GM23338 (cell line): ENCODE data around the gene LYVE1.

Source experiments
- CREB1 ChIP-seq: fragments of 250-450 bp; sonication (Bioruptor Pico); IDR thresholded peaks from 2 replicates; pipeline ENCODE4 v1.5.0; 2020; ENCODE audit warnings: low read depth, mild to moderate bottlenecking, moderate library complexity
- CTCF ChIP-seq, 2 experiments: fragments of 200-600 bp in 1 of 2; sonication (generic) in 1 of 2; conservative IDR thresholded peaks; 2 replicates each; pipeline versions ENCODE4 v1.5.1 to v1.6.1; 2016 to 2017; ENCODE audit warnings: antibody characterized with exemption in 2 of 2, low read depth in 2 of 2, mild to moderate bottlenecking in 2 of 2, moderate library complexity in 1 of 2
- ETS1 ChIP-seq: IDR thresholded peaks from 2 replicates; pipeline ENCODE4 v1.6.1; 2016; ENCODE audit warnings: antibody characterized with exemption
- EZH2 ChIP-seq: fragments of 200-600 bp; sonication (generic); IDR thresholded peaks from one replicate; pipeline ENCODE4 v1.8.0; 2017; ENCODE audit warnings: antibody characterized with exemption, mild to moderate bottlenecking, low read depth; ENCODE audit not compliant: unreplicated experiment
- EZH2phosphoT487 ChIP-seq: fragments of 200-600 bp; sonication (generic); IDR thresholded peaks from one replicate; pipeline ENCODE4 v1.8.1; 2018; ENCODE audit warnings: antibody characterized with exemption; ENCODE audit not compliant: unreplicated experiment
- JUNB ChIP-seq: IDR thresholded peaks from one replicate; pipeline ENCODE4 v1.6.1; 2016; ENCODE audit warnings: antibody characterized with exemption; ENCODE audit not compliant: unreplicated experiment
- NANOG ChIP-seq: IDR thresholded peaks from 2 replicates; pipeline ENCODE4 v1.6.1; 2016; ENCODE audit warnings: antibody characterized with exemption, borderline replicate concordance
- POLR2AphosphoS5 ChIP-seq: IDR thresholded peaks from 2 replicates; pipeline ENCODE4 v1.6.1; 2016; ENCODE audit warnings: antibody characterized with exemption, low read depth
- REST ChIP-seq: IDR thresholded peaks from one replicate; pipeline ENCODE4 v1.6.1; 2018; ENCODE audit warnings: antibody characterized with exemption; ENCODE audit not compliant: unreplicated experiment
- STAT1 ChIP-seq: IDR thresholded peaks from one replicate; pipeline ENCODE4 v1.6.1; 2016; ENCODE audit warnings: antibody characterized with exemption; ENCODE audit not compliant: unreplicated experiment
- ZNF114 ChIP-seq: fragments of 250-450 bp; sonication (Bioruptor Pico); IDR thresholded peaks from 2 replicates; pipeline ENCODE4 v1.5.0; 2020; ENCODE audit warnings: mild to moderate bottlenecking, moderate library complexity
- ZNF331 ChIP-seq: fragments of 250-450 bp; sonication (Bioruptor Pico); IDR thresholded peaks from 2 replicates; pipeline ENCODE4 v1.5.0; 2020; ENCODE audit warnings: low read depth, mild to moderate bottlenecking, moderate library complexity
- ZNF462 ChIP-seq: fragments of 250-450 bp; sonication (Bioruptor Pico); IDR thresholded peaks from 2 replicates; pipeline ENCODE4 v1.5.0; 2020; ENCODE audit warnings: mild to moderate bottlenecking, moderate library complexity

GRCh38 chr11:10602945-10603344 is 34.5 kb upstream of the LYVE1 start:
- TF ChIP-seq CTCF (conservative IDR thresholded peaks at IDR 0.05; ENCODE audit: low read depth in 2 of 2) (no peak), EZH2 (no peak), POLR2AphosphoS5 (no peak), REST (no peak), ZNF114 (CRISPR knock-in tag) (no peak), ZNF462 (CRISPR knock-in tag) (no peak), CREB1 (CRISPR knock-in tag) (no peak), EZH2phosphoT487 (no peak), NANOG (no peak), ETS1 (no peak), JUNB (no peak), STAT1 (no peak), ZNF331 (CRISPR knock-in tag) (no peak)
